Stimulated activated CD4-positive, alpha-beta T cell treated with anti-CD3 and anti-CD28 coated beads, Interleukin-4, amount 100 ng/mL, for 48 hours (primary cell): ENCODE measurements around the gene PTPN21.

ENCODE experiments used
- DNase-seq, 2 donors: peaks; one replicate each; pipeline ENCODE4 v3.0.0-alpha.2; 2020; ENCODE audit warnings: low read depth in 2 of 2

The PTPN21 gene

DNA sequence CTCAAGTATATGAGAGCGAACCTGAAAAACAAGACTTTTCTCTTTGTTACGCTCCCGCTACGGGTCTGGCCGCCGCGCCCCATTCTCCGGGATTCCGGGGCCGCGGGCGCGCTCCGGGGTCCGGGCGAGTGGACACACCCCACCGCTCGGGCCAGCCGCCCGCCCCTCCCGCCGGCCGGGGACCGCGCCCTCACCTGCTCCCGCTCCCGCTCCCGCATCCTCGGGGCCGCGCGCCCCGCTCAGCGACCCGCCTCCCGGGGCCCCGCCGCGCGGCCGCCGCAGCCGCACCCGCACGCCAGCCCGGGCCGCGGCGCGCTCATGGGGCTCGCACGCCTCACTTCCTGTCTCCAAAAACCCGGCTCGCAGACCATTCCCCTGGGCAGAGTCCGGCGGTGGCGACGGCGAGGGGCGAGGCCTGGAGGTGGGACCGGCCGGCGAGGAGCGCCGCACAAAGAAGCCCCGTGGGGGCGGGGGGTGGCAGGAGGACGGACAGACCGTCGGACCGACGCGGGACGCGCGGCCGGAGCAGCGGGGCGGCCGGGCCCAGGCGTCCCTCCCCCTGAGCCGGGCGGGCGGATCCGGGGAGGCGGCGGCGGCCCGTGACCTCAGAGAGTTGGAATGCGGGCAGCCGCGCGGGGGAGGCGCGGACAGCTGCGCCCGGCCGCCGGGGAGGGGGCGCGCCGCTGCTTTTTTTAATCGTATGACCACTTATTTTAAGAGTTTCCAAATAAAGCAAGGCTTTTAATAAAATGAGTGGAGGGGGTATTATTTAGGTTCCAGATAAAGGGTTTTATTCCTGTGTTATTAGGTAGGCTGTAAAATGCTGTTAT, at the start of gene PTPN21:
Gene PTPN21, minus strand, starts transcription at position 551 of the 830 bp plus-strand sequence. CDS start 4,590 bp downstream, outside the sequence.
- no peak for DNase-seq

DNA sequence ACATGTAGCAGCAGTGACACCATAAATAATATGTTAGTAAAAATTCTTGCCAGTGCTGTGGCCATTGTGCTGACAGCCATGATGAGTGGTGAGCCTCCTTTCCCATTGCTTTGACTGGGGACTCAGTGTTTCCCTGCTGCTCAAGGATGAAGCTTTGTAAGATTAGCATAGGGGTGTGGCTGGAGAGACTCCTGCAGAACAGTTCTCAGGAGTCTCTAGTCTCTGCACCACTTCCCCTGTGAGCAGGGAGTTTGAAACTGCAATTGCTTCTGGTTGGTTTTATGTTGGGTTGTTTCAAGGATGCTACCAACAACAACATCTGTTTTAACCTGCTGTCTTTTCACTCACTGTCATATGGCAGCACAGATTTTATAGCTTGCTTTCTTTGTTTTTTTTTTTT, 49.4 kb upstream of the PTPN21 start:
- no peak for DNase-seq

DNA sequence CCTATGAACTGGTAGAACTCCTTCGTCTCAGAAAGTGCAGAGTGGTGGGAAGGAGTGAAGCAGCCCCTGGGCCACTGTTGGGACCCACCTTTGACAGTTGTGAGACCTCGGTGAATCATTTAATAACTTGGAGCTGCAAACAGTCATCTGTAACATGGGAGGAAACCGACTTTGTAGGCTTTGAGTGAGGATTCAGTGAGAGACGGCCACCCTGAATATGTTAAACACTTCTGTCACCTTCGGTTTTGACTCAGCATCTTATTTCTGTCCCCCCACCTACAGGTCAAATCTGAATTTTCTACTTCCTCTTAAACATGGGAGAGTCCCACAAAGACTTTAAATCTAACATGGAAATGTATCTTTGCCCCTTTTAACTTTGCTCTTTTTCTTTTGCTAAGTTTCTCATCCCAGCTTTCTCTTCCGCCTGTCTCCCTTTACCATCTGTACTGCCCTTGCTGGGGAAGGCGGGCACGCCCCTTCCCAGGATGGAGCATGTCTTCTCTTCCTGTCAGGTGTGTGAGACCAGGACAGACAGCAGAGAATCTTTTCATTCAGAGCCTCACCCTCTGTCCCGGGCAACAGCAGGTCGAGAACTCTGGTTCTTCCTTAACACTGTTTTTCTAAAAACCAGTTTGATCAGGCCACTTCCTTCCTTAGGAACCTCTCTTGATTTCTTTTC, 45.1 kb upstream of the PTPN21 start:
- DNase-seq: peak; percentile 10 to 33

DNA sequence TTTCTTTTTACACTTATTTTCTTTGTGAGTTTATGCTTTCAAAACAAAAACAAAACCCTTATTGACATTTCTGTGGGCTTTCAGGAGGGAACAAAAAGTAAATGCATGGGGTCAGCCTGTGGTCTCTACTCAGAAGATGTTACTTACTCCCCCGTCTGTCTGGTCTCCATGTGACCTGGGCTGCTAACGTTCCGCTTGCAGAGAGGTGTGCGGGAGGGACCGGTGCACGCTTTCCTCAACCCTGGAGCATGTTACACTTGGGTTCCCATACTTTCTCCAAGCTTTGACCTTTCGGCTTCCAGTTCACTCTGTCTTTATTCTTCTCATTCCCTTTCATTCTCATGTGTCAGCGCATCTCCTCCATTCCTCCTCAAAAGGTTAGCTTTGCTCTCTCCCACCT, 44.5 kb upstream of the PTPN21 start:
- DNase-seq: no peak

DNA sequence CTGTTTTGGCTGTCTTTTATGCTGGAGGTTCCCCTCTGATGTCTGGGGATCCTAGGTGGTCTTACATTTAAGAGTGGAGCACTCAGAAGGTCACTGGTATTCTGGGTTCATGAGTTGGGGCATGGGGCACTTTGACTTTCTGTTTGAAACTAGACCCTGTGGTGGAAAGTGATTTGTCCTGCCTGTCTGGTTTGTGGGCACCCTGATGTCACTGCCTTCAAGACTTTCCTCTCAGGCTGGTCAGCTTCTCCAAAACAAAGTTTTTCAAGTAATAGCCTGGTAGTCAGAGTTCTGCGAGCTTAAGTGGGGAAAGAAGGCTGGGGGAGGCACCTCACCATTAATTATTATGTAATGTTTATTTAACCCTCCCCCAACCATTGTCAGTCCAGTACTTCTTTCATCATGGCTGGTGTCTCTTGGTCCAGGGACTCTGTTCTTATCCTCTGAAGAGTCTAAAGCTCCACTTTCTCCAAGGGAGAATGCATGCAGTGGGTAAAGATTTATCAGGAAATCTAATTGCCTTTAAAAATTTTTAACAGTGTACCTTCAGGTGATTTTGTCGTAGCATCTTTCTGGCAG, 43.4 kb upstream of the PTPN21 start:
- no peak for DNase-seq

DNA sequence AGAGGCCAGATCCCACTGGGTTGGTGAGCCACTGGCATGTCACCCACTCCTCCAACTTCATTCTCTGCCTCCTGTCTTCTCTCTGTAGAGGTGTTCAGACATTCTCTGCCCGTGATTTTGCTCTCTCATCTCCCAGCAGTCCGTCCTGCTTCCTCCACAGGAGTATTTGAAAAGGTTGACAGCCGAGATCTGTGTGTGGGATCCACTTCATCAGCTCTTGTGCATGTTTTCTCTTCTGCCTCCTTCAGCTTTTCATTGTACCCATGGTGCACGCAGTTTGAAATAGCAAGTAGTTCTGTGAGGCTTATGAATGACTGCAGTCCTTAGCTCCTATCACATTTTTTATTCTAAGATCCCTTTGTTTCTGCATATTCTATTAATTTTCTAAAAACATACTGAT, 42.8 kb upstream of the PTPN21 start:
- no peak for DNase-seq

DNA sequence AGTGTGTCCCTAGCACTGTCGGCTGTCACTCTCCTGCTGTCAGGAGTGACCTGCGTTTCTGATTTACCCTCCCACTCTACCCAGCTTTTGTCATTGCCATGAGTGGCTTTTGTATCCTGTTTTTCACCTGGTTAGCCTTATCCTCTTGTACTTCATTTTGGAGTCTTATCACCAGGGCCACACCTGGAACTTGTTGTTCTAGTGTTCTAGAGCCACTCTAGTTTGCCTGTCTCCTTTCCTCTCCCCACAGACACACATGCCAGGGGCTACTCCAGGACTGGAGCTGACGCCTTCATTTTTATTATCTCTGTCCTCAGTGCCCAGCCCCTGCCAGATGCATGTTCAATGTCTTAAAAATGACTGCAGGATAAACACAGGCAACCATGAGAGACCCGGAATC, 42.2 kb upstream of the PTPN21 start:
- no peak for DNase-seq

DNA sequence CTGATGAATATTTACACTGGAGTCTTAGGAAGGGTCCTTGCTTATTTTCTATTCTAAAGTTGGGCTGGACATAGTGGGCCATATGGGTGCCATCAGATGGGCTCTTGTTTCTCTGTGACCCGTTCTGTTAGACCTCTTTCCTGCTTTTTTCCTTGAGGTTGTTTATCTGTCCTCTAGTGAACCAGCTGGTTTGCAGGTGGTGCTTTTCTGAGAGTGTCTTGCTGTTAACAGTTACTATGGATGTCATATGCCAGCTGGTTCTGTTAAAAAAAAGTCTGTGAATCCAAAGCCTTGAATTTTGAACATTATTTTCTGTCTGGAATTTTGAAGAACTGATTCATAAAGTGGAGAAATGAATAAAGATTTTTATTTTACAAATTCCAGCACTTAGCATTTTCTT, 37.2 kb upstream of the PTPN21 start:
- DNase-seq: no peak

DNA sequence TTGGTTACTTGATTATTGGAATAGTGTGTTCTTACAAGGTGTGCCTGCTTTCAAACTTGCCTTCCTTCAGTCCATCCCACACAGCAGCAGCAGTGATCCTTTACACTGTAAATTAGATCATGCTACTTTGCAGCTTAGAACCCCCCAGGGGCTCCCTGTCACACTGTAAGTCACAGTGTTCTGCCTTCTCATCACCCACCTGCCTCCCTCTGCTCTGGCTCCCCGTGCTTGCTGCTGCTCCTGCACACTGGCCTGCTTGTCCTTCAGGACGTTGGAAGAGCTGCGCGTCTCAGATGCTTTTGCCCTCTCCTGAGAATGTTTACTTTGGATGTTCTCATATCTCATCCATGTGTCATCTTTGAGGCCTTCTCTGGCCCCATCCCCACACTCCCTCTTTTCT, 35.4 kb upstream of the PTPN21 start:
- no peak for DNase-seq

DNA sequence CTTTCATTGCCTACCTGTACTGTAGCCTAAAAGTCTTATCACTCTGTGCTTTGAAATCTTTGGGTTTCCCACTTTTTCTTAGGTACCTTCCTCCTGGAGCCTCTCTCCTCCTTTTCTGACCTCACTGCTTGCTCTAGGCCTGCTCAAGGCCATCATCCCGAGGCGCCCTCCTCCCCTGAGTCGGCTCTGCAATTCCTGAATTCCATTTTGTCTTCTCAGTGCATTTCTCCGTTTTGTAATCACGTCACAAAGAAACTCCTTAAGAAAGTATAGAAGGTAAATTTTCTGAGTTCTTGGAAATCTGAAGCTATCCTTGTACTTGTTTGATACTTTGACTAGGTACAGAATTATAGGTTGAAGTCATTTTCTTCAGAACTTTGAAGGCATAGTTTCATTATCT, 33.3 kb upstream of the PTPN21 start:
- DNase-seq: no peak

DNA sequence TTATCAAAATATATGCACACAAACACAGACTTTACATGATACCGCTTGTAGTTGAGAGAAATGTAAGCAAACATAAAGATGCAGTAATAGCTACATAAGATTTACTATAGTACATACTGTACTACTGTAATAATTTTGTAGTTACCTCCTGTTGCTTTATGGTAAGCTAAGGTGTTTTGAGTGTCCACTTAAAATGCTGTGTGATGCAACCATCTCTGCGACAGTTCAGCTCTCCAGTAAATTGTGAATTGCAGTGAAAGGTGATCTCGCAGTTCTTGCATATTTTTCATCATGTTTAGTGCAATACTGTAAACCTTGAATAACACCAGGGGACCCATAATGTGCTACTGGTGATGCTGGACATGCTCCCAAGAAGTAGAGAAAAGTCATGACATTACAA, 29.6 kb upstream of the PTPN21 start:
- DNase-seq: no peak

DNA sequence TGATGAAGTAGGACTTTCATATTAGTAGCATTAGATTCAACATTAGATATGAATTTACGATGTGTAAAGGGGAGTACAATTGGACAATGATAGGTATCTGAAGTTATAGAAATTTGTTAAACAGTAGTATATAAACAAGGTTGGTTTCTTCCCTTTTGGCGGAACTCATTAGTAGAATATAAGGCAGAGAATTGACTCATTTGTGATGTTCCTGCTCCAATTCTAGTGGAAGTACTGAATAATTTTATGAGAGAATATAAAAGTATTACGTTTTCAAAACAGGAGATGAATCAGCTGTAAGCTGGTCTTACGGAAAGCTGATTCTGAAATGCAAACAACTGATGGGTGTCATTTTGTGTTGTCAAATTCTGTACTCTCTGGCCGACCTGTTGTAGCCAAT, 21.4 kb upstream of the PTPN21 start:
- no peak for DNase-seq

DNA sequence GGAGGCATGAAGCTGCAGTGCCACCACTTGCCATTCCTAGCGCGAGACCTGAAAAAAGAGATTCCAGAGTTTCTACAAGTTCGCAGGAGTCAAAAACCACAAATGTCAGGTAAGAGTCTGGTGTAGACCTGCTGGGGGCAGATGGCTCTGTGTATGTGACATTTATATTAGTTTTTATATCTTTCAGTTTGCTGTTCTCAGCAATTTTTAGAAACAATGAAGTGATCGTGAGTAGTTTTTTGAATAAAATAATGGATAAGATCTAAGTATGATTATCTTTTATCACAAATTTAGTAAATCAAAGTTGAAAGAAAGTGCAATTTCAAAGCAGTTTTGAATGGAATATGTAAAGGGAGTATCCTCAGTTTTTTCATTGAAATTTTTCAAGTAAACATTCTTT, 17.3 kb upstream of the PTPN21 start:
- no peak for DNase-seq

DNA sequence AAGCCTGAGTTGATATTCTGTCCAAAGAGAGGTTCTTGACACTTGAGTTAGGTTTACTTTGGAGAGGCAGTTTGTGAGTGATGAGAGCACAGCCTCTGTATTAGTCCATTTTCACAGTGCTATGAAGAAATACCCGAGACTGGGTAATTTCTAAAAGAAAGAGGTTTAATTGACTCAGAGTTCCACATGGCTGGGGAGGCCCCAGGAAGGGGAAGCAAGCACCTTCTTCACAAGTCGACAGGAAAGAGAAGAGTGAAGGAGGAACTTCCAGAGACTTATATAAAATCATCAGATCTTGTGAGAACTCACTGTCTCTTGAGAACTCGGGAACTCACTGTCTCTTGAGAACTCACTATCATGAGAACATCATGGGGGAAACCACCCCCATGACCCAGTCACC, 13.4 kb upstream of the PTPN21 start:
- DNase-seq: no peak

DNA sequence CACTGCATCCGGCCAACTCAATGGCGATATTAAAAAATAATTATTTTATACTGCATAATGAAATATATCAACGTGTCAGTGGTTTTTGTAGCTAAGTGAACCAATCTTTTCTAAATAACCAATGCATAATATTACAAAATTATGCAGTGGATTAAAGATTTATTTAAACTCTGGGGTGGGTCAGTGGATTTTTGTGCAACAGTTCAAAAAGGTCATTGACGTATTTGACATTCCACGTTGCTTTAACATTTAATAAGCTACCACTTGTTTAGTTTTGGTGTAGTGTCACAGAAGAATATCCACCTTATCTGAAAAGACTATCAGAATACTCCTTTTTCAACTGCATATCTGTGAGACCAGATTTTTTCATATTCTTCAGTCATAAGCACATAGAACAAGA, 10.6 kb upstream of the PTPN21 start:
- DNase-seq: no peak

DNA sequence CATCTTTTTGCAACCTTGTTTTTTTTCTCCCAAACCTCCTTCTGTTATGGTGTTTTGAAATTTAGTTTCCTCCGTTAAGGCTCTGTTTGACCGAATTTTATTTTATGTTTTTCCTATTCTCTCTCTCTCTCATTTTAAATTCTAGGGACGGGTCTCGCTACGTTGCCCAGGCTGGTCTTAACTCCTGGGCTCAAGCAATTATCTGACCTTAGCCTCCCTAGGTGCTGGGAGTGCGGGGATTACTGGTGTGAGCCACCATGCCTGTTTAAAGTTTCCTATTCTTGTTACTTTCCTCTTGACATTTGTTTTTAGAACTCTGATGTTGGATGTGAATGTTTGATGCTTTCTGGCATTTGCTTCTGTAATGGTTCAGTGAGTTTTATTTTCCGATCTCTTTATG, 9.0 kb upstream of the PTPN21 start:
- no peak for DNase-seq

DNA sequence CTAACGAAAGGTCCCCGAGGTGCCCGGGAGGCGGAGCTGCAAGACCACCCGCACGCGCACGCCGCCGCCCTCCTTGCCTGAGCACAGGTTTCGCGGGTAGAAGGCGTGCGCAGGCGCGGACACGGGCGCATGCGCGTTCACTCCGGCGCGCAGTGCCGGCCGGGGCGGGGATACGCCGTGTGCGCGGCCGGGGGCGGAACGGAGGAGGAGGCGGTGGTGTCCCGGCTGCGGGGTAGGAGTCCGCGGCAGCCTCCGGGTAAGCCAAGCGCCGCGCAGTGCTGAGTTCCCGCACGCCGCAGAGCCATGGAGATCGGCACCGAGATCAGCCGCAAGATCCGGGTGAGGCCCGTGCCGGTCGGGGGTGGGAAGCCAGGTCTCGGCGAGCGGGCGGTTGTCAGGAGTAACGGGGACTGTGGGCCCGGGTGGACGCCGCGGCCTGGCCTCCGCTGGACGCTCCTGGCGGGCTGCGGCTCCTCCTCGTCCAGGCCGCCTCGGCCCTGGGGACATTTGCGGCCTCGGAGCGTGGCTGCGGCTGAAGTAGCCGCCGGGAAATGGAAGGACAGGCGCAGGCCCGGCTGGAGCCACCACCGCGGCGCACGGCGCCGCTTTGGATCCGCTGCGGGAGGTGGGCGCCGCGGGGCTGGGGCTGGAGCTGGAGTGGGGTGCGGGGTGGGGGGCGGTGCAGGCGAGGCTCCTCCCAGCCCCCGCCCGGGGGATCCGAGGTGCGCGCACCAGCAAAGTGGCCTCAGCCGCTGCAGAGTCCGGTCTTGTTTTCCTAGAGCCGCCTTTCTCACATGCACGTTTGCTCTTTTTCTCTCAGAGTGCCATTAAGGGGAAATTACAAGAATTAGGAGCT, 8.3 kb upstream of the PTPN21 start, which contains the start of gene ZC3H14:
Gene ZC3H14, plus strand, starts transcription at position 207 of the 856 bp plus-strand sequence. Its CDS starts 97 bp downstream, at position 304.
- peak; percentile 73 to 82 for DNase-seq

DNA sequence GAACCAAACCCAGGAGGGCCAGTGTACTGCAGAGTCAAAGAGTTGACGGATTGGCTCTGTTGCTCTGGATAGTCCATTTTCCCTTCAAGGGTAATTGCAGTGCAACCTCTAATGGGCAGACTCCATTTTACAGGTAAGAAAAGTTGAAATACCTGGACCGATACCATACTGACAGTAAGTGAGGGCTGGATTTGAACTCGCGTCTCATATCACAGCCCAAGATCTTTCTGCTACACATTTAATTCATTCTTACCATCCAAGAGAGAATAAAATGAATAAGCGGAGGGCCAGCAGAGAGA, 7.7 kb upstream of the PTPN21 start:
- DNase-seq: no peak

DNA sequence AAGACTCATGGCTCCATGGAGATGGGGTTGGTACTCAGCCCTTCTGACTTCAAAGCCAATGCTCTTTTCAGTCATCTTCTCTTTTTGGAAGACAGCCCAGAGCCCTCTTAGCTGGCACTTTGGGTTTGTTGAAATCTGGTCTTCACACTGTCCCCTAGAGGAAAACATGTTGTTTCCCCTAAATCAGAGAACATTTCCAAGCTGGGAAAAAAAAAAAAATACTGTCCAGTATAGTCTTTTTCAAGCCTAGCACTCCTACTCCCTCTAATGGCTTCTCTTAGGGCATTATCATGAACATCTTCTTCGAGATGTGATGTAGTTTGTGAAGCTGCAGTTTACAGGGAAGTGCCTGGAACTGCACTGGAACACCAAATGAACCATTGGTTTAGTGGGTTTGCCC, 5.0 kb upstream of the PTPN21 start:
- no peak for DNase-seq

DNA sequence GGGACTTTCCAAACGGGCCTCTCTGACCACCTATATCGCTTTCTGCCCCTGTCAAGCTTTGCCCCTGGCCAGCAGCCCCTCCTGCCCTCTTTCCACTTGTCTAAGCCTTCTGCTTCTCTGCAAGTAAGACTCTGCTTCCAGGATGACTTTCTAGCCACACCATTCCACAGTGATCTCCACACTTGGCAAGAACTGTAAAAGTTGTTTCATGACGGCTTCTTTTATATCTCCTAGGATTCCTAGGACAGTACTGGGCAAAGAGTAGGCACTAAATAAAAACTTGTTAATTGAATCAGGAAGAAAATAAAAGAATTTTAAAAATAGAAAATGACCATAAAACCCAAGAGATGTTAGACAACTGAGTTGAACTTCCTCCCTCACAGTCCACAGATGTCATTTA, 1.8 kb upstream of the PTPN21 start:
- no peak for DNase-seq

DNA sequence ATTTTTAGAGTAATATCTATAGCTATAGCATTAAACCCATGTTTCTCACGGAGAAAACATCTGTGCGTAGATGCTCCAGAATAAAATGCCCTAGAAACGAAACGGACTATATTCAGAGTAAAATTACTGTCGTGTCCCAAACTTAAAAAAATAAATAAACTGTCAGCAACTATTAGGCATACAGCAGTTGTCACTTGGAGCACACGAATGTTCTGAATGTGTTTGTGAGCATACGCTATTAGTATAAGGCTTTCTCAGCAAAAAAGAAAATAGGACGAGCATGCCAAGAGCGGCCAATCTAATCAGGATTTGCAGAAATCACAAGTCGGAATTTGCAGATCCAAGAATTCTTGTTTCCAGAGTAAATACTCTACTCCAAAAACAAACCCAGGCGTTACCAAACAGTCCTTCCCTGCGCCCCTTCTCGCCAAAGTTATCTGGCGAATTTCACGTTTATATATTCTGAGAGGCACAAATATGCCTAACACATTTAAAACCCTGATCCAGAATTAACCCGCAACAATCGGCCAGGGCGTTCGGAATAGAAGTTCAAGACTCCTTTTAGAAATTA, 836 bp downstream of the PTPN21 start:
- no peak for DNase-seq

DNA sequence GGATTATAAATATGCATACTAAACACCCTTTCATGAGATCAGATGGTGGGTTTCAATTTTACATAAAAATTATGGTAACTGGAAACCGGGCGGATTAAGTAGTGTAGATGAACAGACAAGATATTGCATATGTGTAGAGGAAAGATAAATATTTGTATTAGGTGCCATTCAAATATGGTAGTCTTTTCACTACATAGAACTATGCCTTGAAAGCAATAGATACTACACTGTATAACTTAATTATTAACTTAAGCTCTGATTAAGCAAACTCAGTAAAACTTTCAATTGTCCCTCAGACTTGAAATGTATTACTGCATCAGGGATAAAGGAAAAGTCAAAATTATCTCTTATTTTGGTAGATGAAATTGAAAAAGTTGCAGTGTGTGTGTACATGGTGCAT, 1.9 kb downstream of the PTPN21 start:
- DNase-seq: no peak
